HepG2 (cell line): ENCODE results near the gene FOXI3. TPM values are rescaled to one million over a fixed set of nuclear protein-coding genes. Genes with fewer than 3 reads are reported as not detected.
"Not testable (repeated sequence)": the region's sequence is repeated elsewhere in the genome, so short reads cannot be mapped to it uniquely, and the experiment has no call there.

Source experiments
- ATAC-seq: fragments of 200-7000 bp; cut with Tn5 transposase; 3 replicates; pipeline ENCODE4 v1.9.1; 2020; ENCODE audit warnings: mild to moderate bottlenecking, moderate library complexity
- BruUV-seq: library from RNA; stranded (reverse); fragments of 400-500 nt; replicated peaks from 2 replicates; lab custom pipeline; 2021; lab: Mats Ljungman, UMichigan
- CTCF ChIA-PET: fragments of 300-600 bp; formaldehyde crosslinking; extraction: SDS; loops from one replicate; lab custom pipeline; 2021; ENCODE audit warnings: low total read pairs, inconsistent platforms, low intra/inter-chr PET ratio; lab: Yijun Ruan, JAX
- POLR2A ChIA-PET: fragments of 350-600 bp; sonication (Branson Sonifier 250); formaldehyde crosslinking; loops from one replicate; lab custom pipeline; 2020; ENCODE audit warnings: antibody characterized with exemption, inconsistent platforms; lab: Yijun Ruan, JAX
- DNase-seq: peaks from one replicate; pipeline ENCODE4 v3.0.0-alpha.2; 2015; ENCODE audit warnings: low spot score
- FAIRE-seq: peaks from 3 replicates; lab custom pipeline; 2011; peaks lifted over from hg19 to GRCh38; lab: Jason Lieb, UNC
- H2AFZ ChIP-seq: one replicate; pipeline ENCODE4 v1.6.1; 2011; ENCODE audit warnings: low read length, inconsistent platforms
- H3K27ac ChIP-seq: fragments of 300-600 bp; 3 replicates; pipeline ENCODE4 v1.8.0; 2011; ENCODE audit warnings: mixed run types, mild to moderate bottlenecking, mixed read lengths, low read length, inconsistent platforms; ENCODE audit not compliant: insufficient read depth; ENCODE audit errors: extremely low read length
- H3K27me3 ChIP-seq, 2 experiments: fragments of 200-600 bp in 1 of 2; 2 replicates in 1 of 2; 3 replicates in 1 of 2; pipeline versions ENCODE4 v1.6.0 to v1.8.0; 2011; ENCODE audit warnings: low read length in 2 of 2, mild to moderate bottlenecking in 2 of 2, moderate library complexity in 2 of 2, inconsistent platforms in 1 of 2; ENCODE audit not compliant: insufficient read depth in 2 of 2, control insufficient read depth in 1 of 2
- H3K36me3 ChIP-seq, 2 experiments: fragments of 200-600 bp in 1 of 2; replicated peaks in 1 of 2; 2 replicates in 1 of 2; 3 replicates in 1 of 2; pipeline versions ENCODE4 v1.5.1 to v1.8.0; 2011; ENCODE audit warnings: low read length in 2 of 2, inconsistent platforms in 1 of 2; ENCODE audit not compliant: insufficient read depth in 2 of 2, control insufficient read depth in 1 of 2
- H3K4me1 ChIP-seq: 2 replicates; pipeline ENCODE4 v1.5.1; 2012; ENCODE audit warnings: low read length, inconsistent platforms; ENCODE audit not compliant: insufficient read depth
- H3K4me2 ChIP-seq: 2 replicates; pipeline ENCODE4 v1.6.0; 2011; ENCODE audit warnings: low read depth, low read length, inconsistent platforms
- H3K4me3 ChIP-seq, 3 experiments: fragments of 200-600 bp in 1 of 3; sonication (generic), shearing (Covaris generic) in 1 of 3; replicated peaks in 1 of 3; 2 replicates each; pipeline ENCODE4 v1.5.1; 2011 to 2016; ENCODE audit warnings: low read length in 3 of 3, inconsistent platforms in 2 of 3, low read depth in 2 of 3, mild to moderate bottlenecking in 2 of 3, control low read depth in 1 of 3, mixed read lengths in 1 of 3; ENCODE audit not compliant: insufficient read depth in 1 of 3
- H3K79me2 ChIP-seq: one replicate; pipeline ENCODE4 v1.6.1; 2011; ENCODE audit warnings: low read length, inconsistent platforms; ENCODE audit not compliant: insufficient read depth
- H3K9ac ChIP-seq: 2 replicates; pipeline ENCODE4 v1.6.0; 2011; ENCODE audit warnings: mild to moderate bottlenecking, low read depth, low read length, inconsistent platforms; ENCODE audit not compliant: insufficient read depth
- H3K9me3 ChIP-seq: 2 replicates; pipeline ENCODE4 v1.5.1; 2012; ENCODE audit warnings: mild to moderate bottlenecking, low read length
- H4K20me1 ChIP-seq: 2 replicates; pipeline ENCODE4 v1.6.0; 2011; ENCODE audit warnings: inconsistent platforms, mild to moderate bottlenecking, low read length, moderate library complexity; ENCODE audit not compliant: insufficient read depth
- HNF1B ChIP-seq: sonication (generic); formaldehyde crosslinking; IDR thresholded peaks from 2 replicates; pipeline ENCODE4 v1.5.1; 2020; ENCODE audit warnings: mild to moderate bottlenecking, moderate library complexity, missing genetic modification reagents
- MATR3 ChIP-seq: sonication (generic); formaldehyde crosslinking; IDR thresholded peaks from 2 replicates; pipeline ENCODE4 v1.4.0; 2020; ENCODE audit warnings: missing genetic modification reagents
- STAT6 ChIP-seq: sonication (generic); formaldehyde crosslinking; IDR thresholded peaks from 2 replicates; pipeline ENCODE4 v1.4.0; 2020; ENCODE audit warnings: missing genetic modification reagents, mild to moderate bottlenecking, borderline replicate concordance
- TFE3 ChIP-seq: IDR thresholded peaks from 2 replicates; pipeline ENCODE4 v1.6.1; 2016
- ZNF850 ChIP-seq: sonication (generic); formaldehyde crosslinking; conservative IDR thresholded peaks from 2 replicates; pipeline ENCODE4 v1.9.0; 2021; ENCODE audit warnings: mild to moderate bottlenecking, missing genetic modification reagents
- WGBS: methylation state at CpG from one replicate; pipeline ENCODE4 v1.1.6; 2017; ENCODE audit warnings: low lambda C conversion rate; 5-methylcytosine and 5-hydroxymethylcytosine counted together
- in situ Hi-C: cut with HindIII; loops from 2 replicates; pipeline ENCODE4 v1.10.0; 2017; ENCODE audit warnings: low pct_unique_long_range_greater_than_20kb; ENCODE audit not compliant: extremely low pct_ligation_motif_present
- intact Hi-C: fragments of 100-400 bp; cut with micrococcal nuclease; formaldehyde crosslinking; loops from one replicate; pipeline ENCODE4 v1.10.0; 2022; ENCODE audit not compliant: unreplicated experiment
- polyA plus RNA-seq, 8 experiments: library from polyadenylated mRNA; depleted of rRNA in 3 of 8; stranded (reverse) in 7 of 8; unstranded in 1 of 8; fragments of >200 nt; fragmentation: Illumina TruSeq in 4 of 8; extraction: Trizol in 4 of 8; gene quantifications; 2 replicates each; pipeline versions ENCODE4 v1.2.1 to v1.2.3, GENCODE V29; 2011 to 2016; ENCODE audit warnings: low read depth in 4 of 8, missing spikeins in 1 of 8, mixed read lengths in 1 of 8; ENCODE audit not compliant: insufficient read depth in 1 of 8
- total RNA-seq, 5 experiments: library from RNA; depleted of rRNA; stranded (reverse); fragments of >200 nt; fragmentation: Illumina TruSeq; extraction: Trizol; gene quantifications; 2 replicates each; pipeline ENCODE4 v1.2.3, GENCODE V29; 2016; ENCODE audit warnings: low read depth in 1 of 5

Gene FOXI3
- total and polyA plus RNA-seq, 2 of the 13 experiments (the other 11 are each of a cell fraction or from before 2014, with no cell fraction given): not detected

- TF ChIP-seq HNF1B (CRISPR knock-in tag) (no peak), ZNF850 (no peak), TFE3 (no peak), STAT6 (CRISPR knock-in tag) (no peak), MATR3 (no peak)
- TF ChIP-seq, all 625 proteins: peak for 0
These were observed 36.4 kb downstream of the FOXI3 start (continued) for GRCh38 chr2:88416016-88416663.

GRCh38 chr2:88408870-88409269, 43.6 kb downstream of the FOXI3 start:
- H3K9ac ChIP-seq: not testable (repeated sequence)

More at GRCh38 chr2:88408870-88409269, 43.6 kb downstream of the FOXI3 start:
- H3K79me2 ChIP-seq, POLR2A ChIA-PET, H4K20me1 ChIP-seq, H3K36me3 ChIP-seq, FAIRE-seq, H3K27ac ChIP-seq, H3K4me3 ChIP-seq, H3K27me3 ChIP-seq, H3K4me1 ChIP-seq, CTCF ChIA-PET, H3K9me3 ChIP-seq, H3K4me2 ChIP-seq, in situ Hi-C loops, ATAC-seq, BruUV-seq, H2AFZ ChIP-seq, DNase-seq, intact Hi-C loops: not testable (repeated sequence)
- 36% methylated on average over 5 of the region's 5 CpGs for WGBS
